Stimulated activated CD8-positive, alpha-beta memory T cell treated with anti-CD3 and anti-CD28 coated beads, Interleukin-4, amount 100 ng/mL, for 4 hours (primary cell): ENCODE results near the gene MATN1.

ENCODE experiments used
- DNase-seq, 2 donors: peaks; one replicate each; pipeline ENCODE4 v3.0.0-alpha.2; 2020; ENCODE audit warnings: low read depth in 2 of 2, low spot score in 1 of 2

The MATN1 gene

DNA sequence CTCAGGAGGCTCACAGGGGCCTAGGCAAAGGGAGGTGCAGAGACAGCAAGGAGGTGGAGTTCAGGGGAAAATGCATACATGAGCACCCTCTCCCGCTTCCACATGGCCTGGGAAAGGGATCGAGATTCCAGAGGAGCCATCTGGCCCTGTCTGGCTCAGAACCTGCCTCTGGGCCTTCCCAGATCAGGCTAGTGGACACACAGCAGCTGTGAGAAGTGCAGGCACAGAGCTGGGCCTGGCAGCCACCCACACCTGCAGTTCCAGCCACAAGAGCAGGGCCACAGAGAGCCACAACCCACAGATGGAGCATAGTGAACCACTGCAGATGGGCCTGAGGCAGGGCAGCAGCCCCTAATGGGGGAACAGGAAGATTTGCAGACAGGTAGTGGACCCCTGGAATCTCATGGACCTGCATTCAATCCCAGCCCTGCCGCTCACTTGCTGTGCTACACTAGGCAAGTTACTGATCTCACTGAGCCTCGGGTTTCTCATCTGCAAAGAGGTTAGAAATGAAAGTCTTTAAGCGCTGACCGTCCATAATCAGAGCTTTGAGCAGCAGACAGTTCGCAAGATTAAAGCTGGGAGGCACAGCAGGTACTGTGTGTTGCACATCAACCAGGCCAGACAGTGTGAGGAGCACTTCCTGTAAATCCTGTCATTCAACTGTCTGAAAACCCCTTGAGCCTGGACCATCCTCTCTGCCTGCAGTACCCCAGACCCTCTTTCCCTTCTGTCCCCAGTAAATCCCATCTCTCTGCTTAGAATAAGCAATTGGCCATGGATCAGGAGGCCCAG lies 58.0 kb downstream of the MATN1 start:
- no peak for DNase-seq

DNA sequence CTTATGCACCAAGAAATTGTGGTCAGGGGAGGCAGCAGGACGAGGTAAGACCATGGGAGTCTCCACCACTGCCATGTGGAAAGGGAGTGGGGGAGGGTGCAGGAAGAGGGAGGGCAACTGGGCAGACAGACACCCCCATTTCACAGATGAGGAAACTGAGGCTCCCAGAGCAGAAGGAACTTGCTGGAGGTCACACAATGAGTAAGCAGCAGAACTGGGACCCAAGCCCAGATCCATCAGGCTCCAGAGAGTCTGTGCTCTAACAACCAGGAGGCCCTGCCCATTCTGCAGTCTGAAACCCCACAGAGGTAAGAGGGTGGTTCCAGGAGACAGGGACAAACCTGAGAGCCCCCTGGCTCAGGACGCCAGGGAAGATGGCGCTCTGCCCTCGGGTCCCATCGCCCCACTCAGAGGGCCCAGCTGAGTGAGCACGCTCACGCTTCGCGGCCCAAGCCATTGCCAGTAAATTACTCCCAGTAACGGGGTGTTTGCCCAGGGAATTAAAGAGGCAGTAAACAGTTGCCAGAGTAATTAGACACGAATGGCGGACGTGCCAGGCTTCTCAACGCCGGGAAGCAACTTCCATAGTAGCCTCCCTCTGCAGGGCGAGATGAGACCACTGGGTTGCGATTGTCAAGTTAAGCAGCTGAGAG lies 59.2 kb downstream of the MATN1 start:
- no peak for DNase-seq

DNA sequence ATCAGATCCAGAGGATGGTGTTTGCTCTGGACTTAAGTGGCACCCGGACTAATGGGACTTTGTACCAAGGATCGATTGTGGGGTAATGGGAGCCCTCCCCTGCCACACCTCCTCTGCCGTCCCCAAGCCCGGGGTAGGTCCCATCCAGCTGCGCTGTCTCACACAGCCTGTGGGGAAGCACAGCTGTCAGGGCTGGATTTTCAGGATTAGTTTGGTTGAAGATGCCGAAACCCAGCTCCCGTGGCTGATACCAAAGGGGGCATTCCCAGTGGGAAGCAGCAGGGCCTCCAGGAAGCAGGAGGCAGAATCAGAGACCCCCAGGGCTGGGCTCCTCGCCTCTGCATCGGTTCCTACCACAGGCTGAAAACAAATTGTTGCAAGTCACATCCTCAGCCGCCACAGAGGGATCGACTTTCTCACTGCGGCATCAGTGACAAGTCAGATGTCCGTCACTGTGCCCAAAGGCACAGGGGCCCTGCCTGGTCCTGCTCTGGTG lies 59.7 kb downstream of the MATN1 start:
- DNase-seq = no peak

DNA sequence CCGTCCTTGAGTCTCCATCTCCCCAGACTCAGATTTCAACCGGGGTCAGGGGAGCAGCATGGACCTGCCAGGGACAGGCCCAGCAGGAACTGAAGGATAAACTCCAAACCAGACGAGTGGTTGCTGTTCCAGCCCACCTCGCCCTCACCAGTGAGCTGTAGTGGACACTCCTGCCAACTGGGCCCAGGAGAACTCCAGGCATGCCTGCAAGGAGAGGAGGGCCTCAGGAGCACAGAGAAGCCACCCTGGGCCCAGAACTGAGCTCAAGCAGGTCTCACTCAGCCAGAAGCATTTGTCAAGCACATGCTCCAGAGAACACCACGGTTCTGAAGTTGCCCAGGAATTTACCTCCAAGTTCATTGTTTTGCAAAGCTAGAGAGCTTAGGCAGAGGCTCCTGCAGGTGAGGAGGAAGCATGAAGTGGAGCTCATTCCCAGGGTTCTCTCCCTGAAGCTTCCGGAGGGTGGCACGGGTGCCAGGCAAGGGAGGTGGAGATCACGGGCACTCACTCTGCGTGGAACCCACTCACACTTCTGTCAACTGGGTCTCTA lies 61.0 kb downstream of the MATN1 start:
- no peak for DNase-seq

DNA sequence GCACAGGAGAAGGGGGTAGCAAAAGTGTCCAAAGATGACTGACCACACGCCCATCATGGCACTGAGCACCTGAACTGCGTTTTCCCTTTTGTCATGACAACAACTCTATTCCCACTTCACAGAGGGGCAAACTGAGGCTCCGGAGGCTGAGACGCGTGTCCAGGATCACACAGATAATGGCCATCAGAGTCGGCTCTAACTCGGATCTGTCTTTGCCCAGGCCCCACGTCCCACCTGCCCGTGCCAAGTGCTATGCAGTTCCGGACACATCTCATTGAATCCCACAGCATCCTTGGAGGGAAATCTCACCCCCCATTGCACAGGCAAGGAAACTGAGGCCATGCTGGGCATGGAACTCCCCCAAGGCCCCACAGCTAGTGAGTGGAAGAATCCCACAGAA lies 62.1 kb downstream of the MATN1 start:
- no peak for DNase-seq
